ENCODE results near the gene SLC25A21.
A peak's percentile ranks its signal among the peaks of the same experiment; 100 is the strongest.

Gene SLC25A21

GRCh38 chr14:36663404-36664321 is 508.7 kb downstream of the SLC25A21 start:
- peak overlapping the region; percentile 47 for H3K4me3 ChIP-seq (ENCODE audit: low read depth, low read length)
- DNase-seq (ENCODE audit: low read depth, low spot score): no peak
- in situ Hi-C loops (cut with HindIII; ENCODE audit: low sequenced_read_pairs): no loop called here
- TF ChIP-seq, protein P1, sequence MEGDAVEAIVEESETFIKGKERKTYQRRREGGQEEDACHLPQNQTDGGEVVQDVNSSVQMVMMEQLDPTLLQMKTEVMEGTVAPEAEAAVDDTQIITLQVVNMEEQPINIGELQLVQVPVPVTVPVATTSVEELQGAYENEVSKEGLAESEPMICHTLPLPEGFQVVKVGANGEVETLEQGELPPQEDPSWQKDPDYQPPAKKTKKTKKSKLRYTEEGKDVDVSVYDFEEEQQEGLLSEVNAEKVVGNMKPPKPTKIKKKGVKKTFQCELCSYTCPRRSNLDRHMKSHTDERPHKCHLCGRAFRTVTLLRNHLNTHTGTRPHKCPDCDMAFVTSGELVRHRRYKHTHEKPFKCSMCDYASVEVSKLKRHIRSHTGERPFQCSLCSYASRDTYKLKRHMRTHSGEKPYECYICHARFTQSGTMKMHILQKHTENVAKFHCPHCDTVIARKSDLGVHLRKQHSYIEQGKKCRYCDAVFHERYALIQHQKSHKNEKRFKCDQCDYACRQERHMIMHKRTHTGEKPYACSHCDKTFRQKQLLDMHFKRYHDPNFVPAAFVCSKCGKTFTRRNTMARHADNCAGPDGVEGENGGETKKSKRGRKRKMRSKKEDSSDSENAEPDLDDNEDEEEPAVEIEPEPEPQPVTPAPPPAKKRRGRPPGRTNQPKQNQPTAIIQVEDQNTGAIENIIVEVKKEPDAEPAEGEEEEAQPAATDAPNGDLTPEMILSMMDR (IDR thresholded peaks at IDR 0.05; ENCODE audit: low read depth, low read length): no peak

- in situ Hi-C loops (cut with HindIII; ENCODE audit: low sequenced_read_pairs): no loop called here
- DNase-seq (ENCODE audit: low read depth, low spot score): no peak
- peak overlapping the region; percentile 47 for H3K4me3 ChIP-seq (ENCODE audit: low read depth, low read length)
- TF ChIP-seq, protein P1 (IDR thresholded peaks at IDR 0.05; ENCODE audit: low read depth, low read length): no peak
These were observed 509.6 kb downstream of the SLC25A21 start for GRCh38 chr14:36662543-36663403.

DNA sequence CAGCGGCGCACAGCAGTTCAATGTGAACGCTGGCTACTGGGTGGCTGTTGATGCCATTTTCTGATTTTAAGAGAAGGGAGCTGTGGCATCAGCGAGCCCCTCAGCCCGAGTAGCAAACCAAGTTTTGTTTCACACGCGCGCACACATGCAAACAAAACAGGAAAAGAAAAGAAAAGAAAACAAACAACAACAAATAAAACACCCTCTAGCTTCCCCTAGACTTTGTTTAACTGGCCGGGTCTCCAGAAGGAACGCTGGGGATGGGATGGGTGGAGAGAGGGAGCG is 510.2 kb downstream of the SLC25A21 start:
- no peak for DNase-seq (ENCODE audit: low read depth, low spot score)
- TF ChIP-seq, protein P1 (IDR thresholded peaks at IDR 0.05; ENCODE audit: low read depth, low read length): no peak
- H3K4me3 ChIP-seq (ENCODE audit: low read depth, low read length): peak overlapping the region; percentile 47
- in situ Hi-C loops (cut with HindIII; ENCODE audit: low sequenced_read_pairs): no loop called here

DNA sequence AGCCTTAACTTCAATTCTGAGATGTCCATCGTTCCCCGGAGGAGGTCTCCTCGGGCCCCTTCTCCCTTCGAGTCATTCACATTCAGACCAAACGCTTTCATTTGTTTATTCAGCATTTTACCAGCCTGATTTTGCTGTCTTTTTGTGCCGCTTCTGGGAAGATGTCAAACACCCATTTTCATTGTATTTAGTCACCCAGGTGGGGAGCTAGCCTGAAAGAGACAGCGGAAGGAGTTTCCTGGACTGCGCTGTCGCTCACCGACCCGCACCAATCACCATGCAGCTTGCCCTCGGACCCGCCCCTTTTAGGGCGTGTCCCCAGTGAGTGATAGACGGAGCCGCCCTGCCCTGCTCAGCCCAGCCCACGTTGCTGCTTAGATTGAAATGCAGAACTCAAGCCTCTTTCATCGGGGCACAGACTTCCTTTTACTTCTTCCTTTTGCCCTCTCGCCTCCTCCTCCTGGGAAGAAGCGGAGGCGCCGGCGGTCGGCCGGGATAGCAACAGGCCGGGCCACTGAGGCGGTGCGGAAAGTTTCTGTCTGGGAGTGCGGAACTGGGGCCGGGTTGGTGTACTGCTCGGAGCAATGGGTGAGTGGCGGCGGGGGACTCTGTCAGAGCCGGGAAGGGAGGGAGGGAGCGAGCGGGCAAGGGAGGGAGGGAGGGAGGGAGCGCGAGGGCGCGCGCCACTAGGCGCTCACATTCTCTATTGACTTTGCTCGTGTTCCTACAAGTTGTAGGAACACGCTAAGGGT is 510.7 kb downstream of the SLC25A21 start, which contains the start of gene PAX9:
PAX9 (plus strand) TSS at position 355 of the 752 bp plus-strand sequence; CDS start at position 585, 230 bp downstream.
- peak within 1 kb of the TSS; percentile 47 for H3K4me3 ChIP-seq (ENCODE audit: low read depth, low read length)
- in situ Hi-C loops (cut with HindIII; ENCODE audit: low sequenced_read_pairs): no loop called here
- TF ChIP-seq, protein P1 (IDR thresholded peaks at IDR 0.05; ENCODE audit: low read depth, low read length): no peak
- DNase-seq (ENCODE audit: low read depth, low spot score): peak; percentile 74

- TF ChIP-seq, protein P1 (IDR thresholded peaks at IDR 0.05; ENCODE audit: low read depth, low read length): no peak
- no peak overlapping the region for H3K4me3 ChIP-seq (ENCODE audit: low read depth, low read length)
- no peak for DNase-seq (ENCODE audit: low read depth, low spot score)
- in situ Hi-C loops (cut with HindIII; ENCODE audit: low sequenced_read_pairs): no loop called here
These were observed 511.5 kb downstream of the SLC25A21 start for GRCh38 chr14:36660736-36661505.
